ENCODE results near the gene EFCAB3. TPM values are rescaled to one million over a fixed set of nuclear protein-coding genes. Genes with fewer than 3 reads are reported as not detected.
"Not testable (repeated sequence)": the region's sequence is repeated elsewhere in the genome, so short reads cannot be mapped to it uniquely, and the experiment has no call there.

EFCAB3 gene
- total RNA-seq, 2 donors from 2014 or later = not detected

- no peaks in the 10 kb centered on the region for H3K27me3 ChIP-seq
- no peaks in the 10 kb centered on the region for H3K4me1 ChIP-seq
- H3K9me3 ChIP-seq = no peaks in the 10 kb centered on the region
- peaks cover 75% of the 10 kb centered on the region for H3K36me3 ChIP-seq
- H3K27ac ChIP-seq = no peak overlapping the region
- DNase-seq (ENCODE audit: low spot score) = no peak
- no peak overlapping the region for H3K4me3 ChIP-seq
- no peak for TF ChIP-seq CTCF (IDR thresholded peaks at IDR 0.05)
Measured at GRCh38 chr17:62444063-62444462, 63.7 kb downstream of the EFCAB3 start.

GRCh38 chr17:62445791-62446190, 65.4 kb downstream of the EFCAB3 start:
- not testable (repeated sequence) for DNase-seq (ENCODE audit: low spot score); H3K4me1 ChIP-seq; H3K27ac ChIP-seq; H3K9me3 ChIP-seq; H3K27me3 ChIP-seq; H3K4me3 ChIP-seq
- peaks cover 71% of the 10 kb centered on the region for H3K36me3 ChIP-seq

- not testable (repeated sequence) for H3K9me3 ChIP-seq; H3K4me1 ChIP-seq; H3K27me3 ChIP-seq; DNase-seq (ENCODE audit: low spot score); H3K4me3 ChIP-seq; H3K27ac ChIP-seq
- H3K36me3 ChIP-seq = peaks cover 18% of the 10 kb centered on the region
Measured at GRCh38 chr17:62452195-62452594, 71.8 kb downstream of the EFCAB3 start.

- H3K4me3 ChIP-seq; H3K27ac ChIP-seq; H3K9me3 ChIP-seq; H3K4me1 ChIP-seq; DNase-seq (ENCODE audit: low spot score); H3K27me3 ChIP-seq: not testable (repeated sequence)
- peaks cover 11% of the 10 kb centered on the region for H3K36me3 ChIP-seq
Measured at GRCh38 chr17:62453041-62453440, 72.7 kb downstream of the EFCAB3 start.

GRCh38 chr17:62453656-62454055, 73.3 kb downstream of the EFCAB3 start:
- H3K4me3 ChIP-seq; H3K4me1 ChIP-seq; H3K36me3 ChIP-seq; H3K9me3 ChIP-seq; H3K27me3 ChIP-seq; DNase-seq (ENCODE audit: low spot score); H3K27ac ChIP-seq: not testable (repeated sequence)

GRCh38 chr17:62454111-62454510, 73.8 kb downstream of the EFCAB3 start:
- not testable (repeated sequence) for H3K4me1 ChIP-seq; H3K9me3 ChIP-seq; H3K27ac ChIP-seq; H3K4me3 ChIP-seq; H3K36me3 ChIP-seq; H3K27me3 ChIP-seq; DNase-seq (ENCODE audit: low spot score)

- no peak for DNase-seq (ENCODE audit: low spot score)
- H3K4me3 ChIP-seq = no peak overlapping the region
- no peaks in the 10 kb centered on the region for H3K36me3 ChIP-seq
- H3K4me1 ChIP-seq = no peaks in the 10 kb centered on the region
- H3K27ac ChIP-seq = no peak overlapping the region
- no peaks in the 10 kb centered on the region for H3K27me3 ChIP-seq
- H3K9me3 ChIP-seq = no peaks in the 10 kb centered on the region
- TF ChIP-seq CTCF (IDR thresholded peaks at IDR 0.05) = no peak
Measured at GRCh38 chr17:62456016-62456415, 75.7 kb downstream of the EFCAB3 start.

GRCh38 chr17:62458483-62458882, 78.1 kb downstream of the EFCAB3 start:
- not testable (repeated sequence) for H3K9me3 ChIP-seq; DNase-seq (ENCODE audit: low spot score); H3K27ac ChIP-seq; H3K36me3 ChIP-seq; H3K27me3 ChIP-seq; H3K4me3 ChIP-seq; H3K4me1 ChIP-seq

- H3K27me3 ChIP-seq; H3K4me3 ChIP-seq; H3K27ac ChIP-seq; H3K4me1 ChIP-seq; H3K9me3 ChIP-seq; H3K36me3 ChIP-seq; DNase-seq (ENCODE audit: low spot score): not testable (repeated sequence)
Measured at GRCh38 chr17:62464422-62464821, 84.1 kb downstream of the EFCAB3 start.

- not testable (repeated sequence) for H3K9me3 ChIP-seq; H3K36me3 ChIP-seq; H3K27ac ChIP-seq; H3K4me1 ChIP-seq; DNase-seq (ENCODE audit: low spot score); H3K4me3 ChIP-seq; H3K27me3 ChIP-seq
Measured at GRCh38 chr17:62465271-62465670, 84.9 kb downstream of the EFCAB3 start.

Other genes with a start within 250 kb of the EFCAB3 start
- 10 to 100 TPM; 11.3 to 11.9 TPM for gene METTL2A, start 43.3 kb downstream of the EFCAB3 start, total RNA-seq
- 10 to 100 TPM; 22.3 to 28.3 TPM for gene TLK2, start 98.3 kb downstream of the EFCAB3 start, total RNA-seq
- gene MRC2, start 247.1 kb downstream of the EFCAB3 start, total RNA-seq = 10 to 100 TPM; 43.8 to 46.7 TPM

Data from right atrium auricular region (tissue), 2 donors.